K562 (cell line): ENCODE measurements around the gene ABHD18. TPM values are rescaled to one million over a fixed set of nuclear protein-coding genes. Genes with fewer than 3 reads are reported as not detected.

Experiments used
- ATF2 ChIP-seq: sonication (generic); formaldehyde crosslinking; IDR thresholded peaks from 2 replicates; pipeline ENCODE4 v1.8.1; 2022; ENCODE audit warnings: missing genetic modification reagents
- BRD9 ChIP-seq: fragments of 450-650 bp; IDR thresholded peaks from 2 replicates; pipeline ENCODE4 v1.6.1; 2018; ENCODE audit warnings: low read depth; ENCODE audit not compliant: partially characterized antibody
- CCAR2 ChIP-seq: fragments of 200-400 bp; formaldehyde crosslinking; IDR thresholded peaks from 2 replicates; pipeline ENCODE4 v1.6.1; 2017; ENCODE audit warnings: mild to moderate bottlenecking, low read depth, low read length
- COPS2 ChIP-seq: fragments of 450-650 bp; conservative IDR thresholded peaks from 2 replicates; pipeline ENCODE4 v1.6.1; 2016; ENCODE audit warnings: mild to moderate bottlenecking, moderate library complexity
- HNRNPLL ChIP-seq: fragments of 200-400 bp; formaldehyde crosslinking; IDR thresholded peaks from 2 replicates; pipeline ENCODE4 v1.6.1; 2017; ENCODE audit warnings: low read length, low read depth, mild to moderate bottlenecking; ENCODE audit not compliant: poor library complexity, severe bottlenecking
- ID3 ChIP-seq, 2 experiments: fragments of 250-450 bp in 1 of 2; fragments of 450-650 bp in 1 of 2; sonication (Bioruptor Pico) in 1 of 2; IDR thresholded peaks; 2 replicates each; pipeline versions ENCODE4 v1.6.1 to v1.8.0; 2016 to 2021; ENCODE audit warnings: mild to moderate bottlenecking in 2 of 2, moderate library complexity in 2 of 2, missing compliant biosample characterization in 1 of 2, missing genetic modification characterization in 1 of 2
- IFI16 ChIP-seq: fragments of 250-450 bp; sonication (Bioruptor Pico); IDR thresholded peaks from 2 replicates; pipeline ENCODE4 v2.1.2; 2022; ENCODE audit warnings: mild to moderate bottlenecking, inconsistent platforms
- KAT8 ChIP-seq: fragments of 450-650 bp; IDR thresholded peaks from 2 replicates; pipeline ENCODE4 v1.6.1; 2016; ENCODE audit warnings: low read depth, mild to moderate bottlenecking
- NR1H2 ChIP-seq: sonication (generic); formaldehyde crosslinking; IDR thresholded peaks from 2 replicates; pipeline ENCODE4 v1.4.0; 2020; ENCODE audit warnings: mild to moderate bottlenecking, missing genetic modification reagents
- RERE ChIP-seq: sonication (generic); formaldehyde crosslinking; IDR thresholded peaks from 2 replicates; pipeline ENCODE4 v1.8.0; 2023; ENCODE audit warnings: missing genetic modification reagents, mild to moderate bottlenecking, borderline replicate concordance
- SMAD3 ChIP-seq: fragments of 450-650 bp; formaldehyde crosslinking; conservative IDR thresholded peaks from 2 replicates; pipeline ENCODE4 v1.4.0; 2020; ENCODE audit warnings: mild to moderate bottlenecking
- TFAP4 ChIP-seq: sonication (generic); formaldehyde crosslinking; IDR thresholded peaks from 2 replicates; pipeline ENCODE4 v1.8.0; 2022; ENCODE audit warnings: missing genetic modification reagents, mild to moderate bottlenecking, moderate library complexity, borderline replicate concordance
- TOE1 ChIP-seq, 2 experiments: fragments of 450-650 bp in 1 of 2; sonication (generic) in 1 of 2; formaldehyde crosslinking in 1 of 2; IDR thresholded peaks; 2 replicates each; pipeline versions ENCODE4 v1.7.1 to v1.8.0; 2016 to 2022; ENCODE audit warnings: borderline replicate concordance in 2 of 2, mild to moderate bottlenecking in 2 of 2, antibody characterized with exemption in 1 of 2, inconsistent platforms in 1 of 2, low read depth in 1 of 2, missing genetic modification reagents in 1 of 2, moderate library complexity in 1 of 2
- ZFP36 ChIP-seq: fragments of 150-350 bp; IDR thresholded peaks from 2 replicates; pipeline ENCODE4 v1.6.1; 2018; ENCODE audit warnings: low read length, low read depth; ENCODE audit not compliant: partially characterized antibody
- ZNF175 ChIP-seq: fragments of 200-800 bp; sonication (Bioruptor generic); IDR thresholded peaks from 2 replicates; pipeline ENCODE4 v1.6.1; 2016; ENCODE audit warnings: low read depth, mild to moderate bottlenecking, missing genetic modification characterization, missing compliant biosample characterization
- polyA plus RNA-seq, 8 experiments: library from polyadenylated mRNA; depleted of rRNA in 4 of 8; stranded (reverse) in 5 of 8; unstranded in 3 of 8; fragments of >200 nt; fragmentation: Nextera tagmentation in 2 of 8; fragmentation: Illumina TruSeq in 1 of 8; extraction: Ambion mirVana in 2 of 8; extraction: Trizol in 1 of 8; gene quantifications; 2 replicates each; pipeline versions ENCODE4 v1.2.1 to v1.2.3, GENCODE V29; 2011 to 2014; ENCODE audit warnings: inconsistent platforms in 1 of 8, missing spikeins in 1 of 8
- total RNA-seq, 7 experiments: library from RNA; depleted of rRNA in 6 of 7; stranded (reverse); fragments of >200 nt in 6 of 7; fragmentation: Illumina TruSeq in 2 of 7; extraction: Trizol in 2 of 7; gene quantifications; 2 replicates each; pipeline versions ENCODE4 v1.2.1 to v1.2.3, GENCODE V29; 2011 to 2021; ENCODE audit warnings: low replicate concordance in 1 of 7

ABHD18 gene
- total and polyA plus RNA-seq, 9 of the 15 experiments (the other 6 are each of a cell fraction or from before 2014, with no cell fraction given): 6.1 to 25.0 (median 16.0) TPM

- TF ChIP-seq RERE (CRISPR knock-in tag): no peak
- peak; percentile 23 for TF ChIP-seq BRD9
- TF ChIP-seq NR1H2: 0 out of 2 replicates have a peak, but pooled peaks have one; percentile 56
- peak; percentile 90 for TF ChIP-seq TFAP4 (CRISPR knock-in tag)
- TF ChIP-seq KAT8: no peak
- TF ChIP-seq HNRNPLL: peak; percentile 36
- TF ChIP-seq ZNF175 (CRISPR knock-in tag): 0 out of 2 replicates have a peak, but pooled peaks have one; percentile 55
- TF ChIP-seq IFI16 (CRISPR knock-in tag): no peak
- TF ChIP-seq SMAD3 (CRISPR knock-in tag): no peak
- TF ChIP-seq TOE1 (IDR thresholded peaks at IDR 0.05; ENCODE audit: borderline replicate concordance): no peak
- peak; percentile 72; the same call in 1 of the 2 replicates for TF ChIP-seq TOE1 (CRISPR knock-in tag; IDR thresholded peaks at IDR 0.05; ENCODE audit: borderline replicate concordance, low read depth)
- no peak for TF ChIP-seq CCAR2
- TF ChIP-seq ID3 (CRISPR knock-in tag; IDR thresholded peaks at IDR 0.05): no peak
- TF ChIP-seq ID3 (tag; IDR thresholded peaks at IDR 0.05): peak; percentile 73; the same call in 1 of the 2 replicates
- 0 out of 2 replicates have a peak, but pooled peaks have one; percentile 9 for TF ChIP-seq ATF2 (CRISPR knock-in tag)
- no peak for TF ChIP-seq COPS2
- TF ChIP-seq ZFP36: peak; percentile 18
These were observed 95.7 kb downstream of the ABHD18 start, which contains the start of gene LARP1B (continued) for GRCh38 chr4:128060699-128061565.
